HG03520 (cell line): Measurements from ENCODE around the gene KRTCAP3.

Experiments used
- ATAC-seq: cut with Tn5 transposase; IDR thresholded peaks from one replicate; pipeline ENCODE4 v1.9.1; 2021; ENCODE audit warnings: mild to moderate bottlenecking, moderate library complexity; ENCODE audit not compliant: unreplicated experiment

KRTCAP3 gene

DNA sequence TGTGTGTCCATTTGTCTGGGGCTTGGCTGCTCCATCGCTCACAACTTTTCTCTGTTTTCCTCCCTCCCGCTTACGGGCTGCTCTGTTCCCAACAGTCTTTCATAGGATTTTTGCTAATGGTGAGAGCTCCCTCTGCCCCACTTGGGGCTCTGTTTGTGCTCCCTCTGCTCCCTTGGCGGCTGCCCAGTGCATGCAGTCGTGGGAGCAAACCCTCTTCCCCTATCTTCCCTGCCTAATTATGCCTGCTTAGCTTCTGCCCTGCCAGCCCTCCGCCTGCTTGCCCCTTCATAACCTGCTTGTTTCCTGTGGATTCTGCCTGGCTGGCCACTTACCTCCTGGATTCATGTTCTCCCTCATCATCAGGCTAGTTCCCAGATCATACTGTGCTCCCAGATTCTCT, 6.6 kb upstream of the KRTCAP3 start:
- ATAC-seq = no peak

DNA sequence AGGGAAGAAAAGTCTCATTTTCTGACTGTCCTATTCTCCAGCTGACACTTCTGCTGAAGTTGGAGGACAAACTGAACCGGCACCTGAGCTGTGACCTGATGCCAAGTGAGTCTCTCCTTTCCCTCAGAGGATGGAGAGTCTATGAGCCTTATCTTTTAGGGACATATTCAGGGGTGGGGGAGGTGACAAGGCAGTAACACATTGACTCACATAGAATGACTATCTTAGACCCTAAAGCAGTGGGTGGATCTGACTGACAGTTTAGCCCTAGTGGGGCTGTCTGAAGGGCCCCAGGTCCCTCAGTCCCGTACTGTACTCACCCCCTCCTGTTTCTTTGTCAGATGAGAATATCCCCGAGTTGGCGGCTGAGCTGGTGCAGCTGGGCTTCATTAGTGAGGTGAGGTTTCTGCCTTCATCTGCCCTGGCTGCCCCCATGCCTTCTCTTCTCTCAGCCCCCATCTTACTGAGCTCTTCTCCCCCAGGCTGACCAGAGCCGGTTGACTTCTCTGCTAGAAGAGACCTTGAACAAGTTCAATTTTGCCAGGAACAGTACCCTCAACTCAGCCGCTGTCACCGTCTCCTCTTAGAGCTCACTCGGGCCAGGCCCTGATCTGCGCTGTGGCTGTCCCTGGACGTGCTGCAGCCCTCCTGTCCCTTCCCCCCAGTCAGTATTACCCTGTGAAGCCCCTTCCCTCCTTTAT, 805 bp upstream of the KRTCAP3 start:
- no peak for ATAC-seq

DNA sequence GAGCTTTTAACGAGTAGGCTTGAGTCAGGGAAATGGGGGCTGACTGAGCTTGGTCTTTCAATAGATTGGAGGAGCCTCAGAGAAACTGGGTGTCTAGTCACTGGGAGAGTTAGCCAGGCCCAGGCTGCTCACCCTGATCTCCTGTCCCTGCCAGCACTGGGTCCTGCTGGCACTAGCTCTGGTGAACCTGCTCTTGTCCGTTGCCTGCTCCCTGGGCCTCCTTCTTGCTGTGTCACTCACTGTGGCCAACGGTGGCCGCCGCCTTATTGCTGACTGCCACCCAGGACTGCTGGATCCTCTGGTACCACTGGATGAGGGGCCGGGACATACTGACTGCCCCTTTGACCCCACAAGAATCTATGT, 720 bp downstream of the KRTCAP3 start:
- no peak for ATAC-seq

DNA sequence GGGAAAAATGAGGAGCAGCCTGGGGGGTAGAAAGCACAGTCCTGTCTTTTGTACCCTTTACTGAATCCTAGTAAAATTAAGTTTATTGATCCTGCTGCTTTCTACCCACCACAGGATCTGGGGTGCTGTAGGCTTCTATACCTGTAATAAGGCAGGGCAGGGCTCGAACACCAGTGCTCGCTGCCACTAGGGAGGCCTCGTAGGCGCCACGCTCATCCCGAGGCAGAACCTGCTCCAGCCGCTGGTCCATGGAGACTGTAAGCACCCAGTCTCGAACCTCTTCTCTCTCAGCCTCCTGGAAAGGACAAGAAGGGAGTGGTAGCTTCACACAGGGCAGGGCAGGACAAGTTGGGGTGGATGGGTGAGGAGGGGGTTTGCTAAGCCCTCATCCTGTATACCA, 3.0 kb downstream of the KRTCAP3 start:
- no peak for ATAC-seq

DNA sequence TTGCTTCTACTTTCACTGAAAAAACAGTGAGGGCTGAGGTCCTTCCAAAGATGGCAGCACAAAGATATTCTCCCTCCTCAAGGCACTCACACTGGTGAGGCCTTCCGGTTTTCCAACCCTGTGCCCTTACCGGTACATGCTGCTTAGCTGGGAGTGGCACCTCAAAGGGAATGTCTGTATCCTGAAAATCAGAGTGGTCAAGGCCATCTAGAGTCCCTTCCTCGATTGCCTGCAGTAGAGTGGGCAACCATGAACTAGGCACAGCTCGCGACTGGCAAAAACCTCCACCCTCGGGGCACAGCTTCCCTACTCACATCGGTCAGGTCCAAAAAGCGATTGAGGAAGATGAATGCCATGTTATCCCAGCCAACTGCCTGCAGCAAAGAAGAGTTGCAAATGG, 3.4 kb downstream of the KRTCAP3 start:
- ATAC-seq = no peak

DNA sequence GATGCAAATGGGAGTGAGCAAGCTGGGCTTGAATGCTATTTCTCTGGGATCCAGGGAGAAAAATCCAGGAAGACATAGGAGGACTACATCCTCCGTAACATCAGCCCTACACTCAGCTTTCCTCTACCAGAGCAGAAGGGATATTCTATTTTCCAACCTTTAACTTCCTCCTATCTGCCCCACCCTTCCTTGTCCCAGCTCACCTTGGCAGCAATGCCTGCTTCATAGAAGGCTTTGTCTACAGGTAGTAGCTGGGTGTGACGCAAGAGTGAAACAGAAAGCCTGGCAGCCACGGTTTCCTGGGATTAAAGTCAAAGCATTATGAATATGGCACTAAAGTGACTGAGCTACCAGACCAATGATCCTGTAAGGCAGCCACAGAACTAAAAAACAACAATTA, 3.9 kb downstream of the KRTCAP3 start:
- no peak for ATAC-seq

DNA sequence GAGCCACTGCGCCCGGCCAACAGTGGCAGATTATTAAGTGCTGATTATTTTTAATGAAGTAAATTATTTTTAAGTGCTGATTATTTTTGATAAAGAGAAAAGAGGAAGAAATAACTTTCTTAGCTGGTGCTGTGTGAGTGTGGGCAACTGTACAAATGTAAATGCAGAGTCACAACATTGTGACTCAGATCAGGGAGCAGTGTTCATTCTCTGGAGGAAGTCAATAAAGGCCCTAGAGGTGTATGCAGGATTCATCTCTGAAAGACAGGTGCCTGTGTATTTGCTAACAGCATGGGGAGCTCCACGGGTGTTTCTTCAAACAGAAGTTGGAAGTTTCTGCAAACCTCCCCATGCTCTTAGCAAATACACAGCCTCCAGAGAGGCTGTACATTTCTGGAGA, 6.2 kb downstream of the KRTCAP3 start:
- ATAC-seq = no peak

DNA sequence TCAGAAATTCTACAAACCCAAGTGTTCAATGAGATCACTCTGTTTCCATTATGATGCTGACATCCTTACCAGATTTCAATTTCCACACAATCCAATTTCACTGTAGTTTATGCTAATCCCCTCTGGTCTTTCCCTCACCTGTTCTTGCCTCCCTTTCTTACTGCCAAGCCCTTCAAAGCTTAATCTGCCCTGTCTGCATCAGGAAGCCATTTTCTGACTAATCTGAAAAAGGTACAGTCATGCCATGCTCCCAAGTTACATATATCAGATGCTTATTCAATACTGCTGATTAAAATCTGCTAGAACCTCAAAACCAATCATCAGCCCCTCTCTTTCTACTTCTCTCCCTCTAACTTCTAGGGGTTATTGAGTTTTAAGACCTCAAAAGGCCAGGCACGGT, 8.9 kb downstream of the KRTCAP3 start:
- ATAC-seq = no peak

DNA sequence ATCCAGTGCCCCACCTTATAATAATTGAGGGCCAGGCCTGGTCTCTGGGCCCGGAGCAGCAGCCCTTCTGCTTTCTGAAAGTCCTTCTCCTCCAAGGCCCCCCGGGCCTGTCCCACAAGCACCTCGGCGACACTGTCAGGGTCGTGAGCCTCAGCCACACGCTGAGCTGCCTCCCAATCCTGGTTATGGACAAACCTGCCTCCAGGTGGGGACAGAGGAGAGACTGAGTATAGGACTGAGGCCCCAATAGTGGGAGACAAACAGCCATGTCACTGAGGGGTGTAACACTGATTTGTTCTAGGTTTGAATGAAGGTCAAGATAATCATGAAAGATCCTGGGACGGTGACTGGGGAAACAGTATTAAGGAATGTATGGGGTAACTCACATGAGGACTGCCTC, 11.8 kb downstream of the KRTCAP3 start:
- ATAC-seq = no peak

DNA sequence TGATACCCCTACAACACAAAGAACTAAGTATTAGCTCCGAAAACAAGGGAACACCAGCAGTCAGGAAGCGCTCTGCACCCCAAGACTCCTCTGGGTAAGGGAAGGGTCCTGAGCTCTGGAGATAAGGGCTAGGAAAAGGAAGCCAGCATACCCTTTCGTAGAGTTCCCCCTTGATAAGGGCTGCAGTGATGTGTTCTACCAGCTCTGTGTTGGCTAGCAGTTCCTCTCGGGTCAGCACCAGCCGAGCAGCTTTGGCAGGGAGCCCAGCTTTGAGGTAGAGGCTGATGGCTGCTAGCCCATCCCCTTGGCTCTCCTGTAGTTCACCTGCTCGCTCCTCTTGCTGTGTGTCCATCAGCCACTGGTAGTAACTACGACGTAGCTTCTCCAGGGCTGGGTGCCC, 18.9 kb downstream of the KRTCAP3 start:
- no peak for ATAC-seq

DNA sequence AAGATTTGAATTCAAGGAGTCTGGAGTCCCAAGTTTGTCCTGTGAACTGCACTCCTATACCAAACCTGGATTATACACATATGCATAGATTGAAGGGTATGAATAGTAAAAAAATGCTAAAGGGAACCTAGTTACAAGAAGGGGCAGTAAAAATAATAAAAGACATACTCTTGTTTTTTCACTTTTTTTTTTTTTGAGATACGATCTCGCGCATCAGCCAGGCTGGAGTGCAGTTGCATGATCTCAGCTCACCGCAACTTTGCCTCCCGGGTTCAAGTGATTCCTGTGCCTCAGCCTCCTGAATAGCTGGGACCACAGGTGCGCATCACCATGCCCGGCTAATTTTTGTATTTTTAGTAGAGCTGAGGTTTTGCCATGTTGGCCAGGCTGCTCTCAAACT, 22.3 kb downstream of the KRTCAP3 start:
- no peak for ATAC-seq

DNA sequence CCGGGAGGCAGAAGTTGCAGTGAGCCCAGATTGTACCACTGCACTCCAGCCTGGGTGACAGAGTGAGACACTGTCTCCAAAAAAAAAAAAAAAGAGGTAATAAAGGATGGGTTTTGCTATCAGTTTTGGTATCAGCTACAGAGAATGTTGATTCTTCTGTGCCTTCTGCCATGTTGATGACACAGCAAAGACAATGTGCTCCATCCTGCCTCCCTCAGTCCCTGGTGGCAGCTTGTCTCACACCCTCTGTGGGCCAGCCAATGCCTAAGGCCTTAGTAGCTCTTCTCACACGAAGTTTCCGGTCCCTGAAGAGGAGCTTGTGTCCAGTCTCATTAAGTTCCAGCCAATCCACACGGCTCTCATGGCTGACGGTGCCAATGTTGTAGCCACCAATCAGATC, 29.8 kb downstream of the KRTCAP3 start:
- no peak for ATAC-seq

DNA sequence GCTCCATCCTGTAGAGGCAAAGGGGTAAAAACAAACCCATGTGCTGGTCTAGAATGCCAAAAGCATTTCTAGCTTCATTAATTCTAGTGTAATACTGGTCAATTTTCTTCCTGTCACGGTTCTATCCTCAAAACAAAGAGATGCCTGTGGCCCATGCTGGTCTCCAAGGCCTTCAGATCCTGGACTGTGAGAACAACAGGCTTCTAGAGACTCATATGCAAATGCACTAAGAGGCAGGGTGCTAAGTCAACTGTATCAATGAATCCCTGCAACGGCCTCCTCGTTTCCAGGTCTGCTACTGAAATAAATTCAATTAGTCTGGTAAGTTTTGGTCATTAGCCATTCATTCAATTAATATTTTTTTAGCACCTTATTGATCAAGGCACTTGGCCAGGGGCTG, 43.3 kb downstream of the KRTCAP3 start:
- no peak for ATAC-seq

DNA sequence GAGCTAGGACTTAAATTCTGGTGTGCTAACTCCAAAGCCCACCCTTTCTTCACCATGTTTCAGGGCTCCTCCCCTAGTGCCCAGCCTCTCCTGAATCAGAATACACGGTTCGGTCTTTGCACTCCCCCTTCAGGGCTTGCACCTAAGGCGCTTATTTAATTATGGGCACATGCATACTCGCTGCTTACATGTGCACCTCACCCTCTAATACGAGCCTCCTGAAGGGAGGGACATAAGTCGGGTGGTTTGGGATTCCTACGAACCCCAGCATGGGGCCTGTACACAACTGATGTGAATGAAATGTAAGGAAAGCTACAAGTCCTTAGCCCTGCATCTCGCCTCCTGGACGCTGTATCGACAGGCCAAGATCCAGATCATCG, 46.9 kb downstream of the KRTCAP3 start:
- no peak for ATAC-seq

DNA sequence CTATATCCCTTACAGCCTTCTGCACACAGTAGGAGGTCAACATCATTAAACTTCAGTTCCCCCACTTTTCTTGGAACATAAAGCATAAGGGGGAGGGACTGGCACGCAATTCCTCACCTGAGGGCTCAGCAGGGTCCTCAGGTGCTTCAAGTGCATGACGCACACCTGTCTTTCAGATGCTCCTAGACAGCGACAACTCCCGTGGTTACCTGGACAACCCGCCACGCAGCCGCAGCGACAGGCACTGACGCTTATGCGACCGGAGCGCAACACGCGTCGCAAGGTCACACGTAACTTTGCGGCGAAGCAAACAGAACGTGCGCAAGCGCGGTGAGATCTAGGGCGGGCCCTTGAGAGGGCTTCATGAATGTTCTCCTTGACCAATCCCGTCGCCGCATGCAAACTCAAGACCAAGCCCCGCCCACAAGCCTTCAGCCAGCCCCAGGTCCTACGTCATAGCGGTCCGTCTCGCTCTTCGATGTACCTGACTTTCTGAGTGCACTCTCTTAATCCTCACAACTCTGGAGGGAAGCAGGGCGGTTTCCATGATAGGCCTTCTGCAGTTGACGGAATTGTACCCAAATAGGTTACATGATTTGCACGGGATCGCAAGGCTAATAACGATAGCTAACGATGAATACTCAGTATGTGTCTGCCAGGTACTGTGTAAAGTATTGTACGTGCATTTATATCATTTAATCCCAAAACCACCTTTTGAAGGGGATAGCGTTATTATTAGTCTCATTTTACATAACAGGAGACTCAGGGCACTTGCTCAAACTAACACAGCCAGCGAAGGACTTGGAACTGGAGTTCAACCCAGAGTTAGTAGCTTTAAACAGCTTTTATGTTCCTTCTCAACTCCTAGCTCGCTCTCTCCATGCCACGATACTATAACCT, 47.6 kb downstream of the KRTCAP3 start, which contains the start of gene IFT172:
Gene IFT172 (minus strand): TSS at position 246 of the 900 bp plus-strand sequence. CDS start 90 bp downstream, at position 156.
- peak; percentile 94 for ATAC-seq

DNA sequence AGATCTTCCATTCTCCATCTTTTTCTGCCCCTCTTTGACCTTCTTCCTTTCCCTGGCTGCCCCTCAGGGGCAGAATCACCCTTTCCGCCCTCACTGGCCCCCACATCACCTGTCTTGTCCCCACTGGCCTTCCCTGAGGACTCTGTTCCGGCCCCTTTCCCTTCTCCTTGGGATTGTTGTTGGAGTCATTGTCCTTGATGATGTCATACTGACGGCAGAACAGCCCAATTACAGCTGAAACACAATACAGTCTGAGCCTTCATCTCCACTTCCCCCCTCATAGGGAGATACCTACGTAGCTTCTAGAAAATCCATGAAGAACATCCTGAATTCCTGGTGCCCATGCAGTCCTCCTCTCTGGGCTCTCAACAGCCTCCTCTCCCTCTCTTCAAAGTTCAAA, 50.4 kb downstream of the KRTCAP3 start:
- no peak for ATAC-seq

DNA sequence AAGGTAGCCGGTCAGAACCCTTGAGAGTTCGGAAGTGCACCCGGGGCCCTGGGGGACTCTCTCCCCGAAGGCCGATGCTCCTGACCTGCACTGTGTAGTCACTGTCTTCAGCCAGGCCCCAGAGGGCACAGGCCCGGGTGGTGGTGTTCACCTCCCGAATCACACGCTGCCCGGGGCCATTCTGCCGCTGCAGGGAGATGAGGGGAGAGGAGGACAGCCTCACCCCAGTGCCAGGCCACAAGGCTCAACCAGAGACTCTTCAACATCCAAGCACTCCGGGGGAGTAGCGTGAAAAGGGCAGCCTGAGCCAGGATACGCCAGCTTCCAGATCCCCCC, 51.7 kb downstream of the KRTCAP3 start:
- no peak for ATAC-seq
